DOHH2 (cell line): Measurements from ENCODE around the gene ERG.

ENCODE experiments used
- CTCF ChIP-seq: fragments of 200-600 bp; sonication (generic); IDR thresholded peaks from one replicate; pipeline ENCODE4 v1.5.1; 2014; ENCODE audit warnings: antibody characterized with exemption, mild to moderate bottlenecking, low read depth, low read length; ENCODE audit not compliant: poor library complexity, severe bottlenecking
- EZH2phosphoT487 ChIP-seq: fragments of 200-600 bp; sonication (generic); IDR thresholded peaks from 2 replicates; pipeline ENCODE4 v1.6.1; 2017; ENCODE audit warnings: borderline replicate concordance, mild to moderate bottlenecking, antibody characterized with exemption, low read length, moderate library complexity, mixed read lengths

- TF ChIP-seq CTCF (no peak), EZH2phosphoT487 (no peak)
These were observed 67.8 kb downstream of the ERG start for GRCh38 chr21:38430401-38430984.
